K562 (cell line): ENCODE measurements around the gene PRAMEF12. TPM values are rescaled to one million over a fixed set of nuclear protein-coding genes. Genes with fewer than 3 reads are reported as not detected.

Experiments
- ATAC-seq: fragments of 200-7000 bp; cut with Tn5 transposase; 3 replicates; pipeline ENCODE4 v1.9.1; 2020; ENCODE audit warnings: moderate library complexity
- BruUV-seq: library from RNA; stranded (reverse); fragments of 400-500 nt; replicated peaks from 2 replicates; lab custom pipeline; 2021; lab: Mats Ljungman, UMichigan
- CTCF ChIA-PET: fragments of 300-600 bp; formaldehyde crosslinking; extraction: SDS; loops from one replicate; lab custom pipeline; 2021; ENCODE audit warnings: low intra/inter-chr PET ratio; lab: Yijun Ruan, JAX
- POLR2A ChIA-PET: fragments of 300-600, 350-650 bp; sonication (Branson Sonifier 250); formaldehyde crosslinking; extraction: SDS; loops from one replicate; lab custom pipeline; 2021; ENCODE audit warnings: antibody characterized with exemption, inconsistent platforms; lab: Yijun Ruan, JAX
- DNase-seq, 4 experiments: peaks; one replicate each; pipeline versions ENCODE4 v3.0.0 to v3.0.0-alpha.2; 2011 to 2018; ENCODE audit warnings: low spot score in 3 of 4, mixed read lengths in 3 of 4; ENCODE audit errors: extremely low read depth in 1 of 4
- FAIRE-seq: peaks from 2 replicates; lab custom pipeline; 2011; peaks lifted over from hg19 to GRCh38; lab: Jason Lieb, UNC
- H2AFZ ChIP-seq: 2 replicates; pipeline ENCODE4 v1.6.0; 2011; ENCODE audit warnings: low read depth, low read length, control low read depth, inconsistent platforms
- H3K27ac ChIP-seq: fragments of 200-600 bp; 3 replicates; pipeline ENCODE4 v1.8.0; 2011; ENCODE audit warnings: low read depth, mild to moderate bottlenecking, control low read depth, inconsistent platforms, low read length, moderate library complexity, mixed read lengths; ENCODE audit errors: extremely low read depth
- H3K27me3 ChIP-seq, 2 experiments: fragments of 300-600 bp in 1 of 2; 2 replicates in 1 of 2; 3 replicates in 1 of 2; pipeline versions ENCODE4 v1.6.0 to v1.8.0; 2011; ENCODE audit warnings: inconsistent platforms in 2 of 2, low read length in 2 of 2, mild to moderate bottlenecking in 1 of 2, mixed read lengths in 1 of 2, moderate library complexity in 1 of 2; ENCODE audit not compliant: control insufficient read depth in 2 of 2, insufficient read depth in 2 of 2
- H3K36me3 ChIP-seq: fragments of 300-600 bp; 3 replicates; pipeline ENCODE4 v1.8.0; 2011; ENCODE audit warnings: mild to moderate bottlenecking, low read length, inconsistent platforms; ENCODE audit not compliant: control insufficient read depth, insufficient read depth
- H3K4me1 ChIP-seq, 2 experiments: fragments of 200-600 bp in 1 of 2; replicated peaks in 1 of 2; 2 replicates in 1 of 2; 3 replicates in 1 of 2; pipeline versions ENCODE4 v1.5.1 to v1.8.0; 2011; ENCODE audit warnings: inconsistent platforms in 2 of 2, low read length in 2 of 2, mild to moderate bottlenecking in 1 of 2, mixed read lengths in 1 of 2, moderate library complexity in 1 of 2; ENCODE audit not compliant: control insufficient read depth in 2 of 2, insufficient read depth in 2 of 2
- H3K4me2 ChIP-seq: 2 replicates; pipeline ENCODE4 v1.6.1; 2011; ENCODE audit warnings: low read length, control low read depth, inconsistent platforms, mixed read lengths; ENCODE audit not compliant: insufficient read depth
- H3K4me3 ChIP-seq: fragments of 200-600 bp; sonication (generic), shearing (Covaris generic); 2 replicates; pipeline ENCODE4 v1.5.1; 2016; ENCODE audit warnings: control low read depth, inconsistent platforms
- H3K79me2 ChIP-seq: fragments of 200-600 bp; 3 replicates; pipeline ENCODE4 v1.8.0; 2011; ENCODE audit warnings: low read length, inconsistent platforms; ENCODE audit not compliant: control insufficient read depth, insufficient read depth
- H3K9ac ChIP-seq, 2 experiments: 2 replicates each; pipeline versions ENCODE4 v1.6.0 to v1.6.1; 2011; ENCODE audit warnings: low read depth in 2 of 2, low read length in 2 of 2, control low read depth in 1 of 2, inconsistent platforms in 1 of 2, mild to moderate bottlenecking in 1 of 2, mixed read lengths in 1 of 2; ENCODE audit not compliant: insufficient read depth in 1 of 2
- H3K9me1 ChIP-seq: one replicate; pipeline ENCODE4 v1.6.0; 2011; ENCODE audit warnings: inconsistent platforms, mild to moderate bottlenecking, low read length, moderate library complexity; ENCODE audit not compliant: control insufficient read depth, insufficient read depth
- H3K9me3 ChIP-seq: replicated peaks from 2 replicates; pipeline ENCODE4 v1.5.1; 2011; ENCODE audit warnings: low read depth, low read length, inconsistent platforms; ENCODE audit not compliant: control insufficient read depth, insufficient read depth
- H4K20me1 ChIP-seq: replicated peaks from 2 replicates; pipeline ENCODE4 v1.6.1; 2011; ENCODE audit warnings: low read length, inconsistent platforms, mixed read lengths; ENCODE audit not compliant: control insufficient read depth, insufficient read depth
- CTCF ChIP-seq, 3 experiments: IDR thresholded peaks in 2 of 3; conservative IDR thresholded peaks in 1 of 3; 2 replicates each; pipeline ENCODE4 v1.5.1; 2011 to 2012; ENCODE audit warnings: low read length in 3 of 3, mild to moderate bottlenecking in 3 of 3, control low read depth in 2 of 3, improper control_type of control experiment in 1 of 3, inconsistent platforms in 1 of 3, low read depth in 1 of 3, mixed read lengths in 1 of 3, moderate library complexity in 1 of 3; ENCODE audit not compliant: insufficient read depth in 2 of 3
- CTCFL ChIP-seq: IDR thresholded peaks from 2 replicates; pipeline ENCODE4 v1.6.1; 2011; ENCODE audit warnings: borderline replicate concordance, low read depth, mild to moderate bottlenecking, moderate library complexity, low read length; ENCODE audit not compliant: insufficient read depth, poor library complexity, severe bottlenecking
- RBM34 ChIP-seq: fragments of 200-400 bp; formaldehyde crosslinking; IDR thresholded peaks from 2 replicates; pipeline ENCODE4 v1.6.1; 2018; ENCODE audit warnings: low read length, borderline replicate concordance; ENCODE audit not compliant: insufficient read depth
- RFX1 ChIP-seq: fragments of 450-650 bp; IDR thresholded peaks from 2 replicates; pipeline ENCODE4 v1.6.1; 2016; ENCODE audit warnings: mild to moderate bottlenecking, moderate library complexity
- SNIP1 ChIP-seq: fragments of 450-650 bp; IDR thresholded peaks from 2 replicates; pipeline ENCODE4 v1.7.1; 2017; ENCODE audit warnings: low read depth, mild to moderate bottlenecking
- ZBTB11 ChIP-seq, 3 experiments: fragments of 200-800 bp in 1 of 3; fragments of 250-450 bp in 1 of 3; fragments of 450-650 bp in 1 of 3; sonication (Bioruptor Pico) in 1 of 3; sonication (Bioruptor generic) in 1 of 3; formaldehyde crosslinking in 1 of 3; IDR thresholded peaks; 2 replicates each; pipeline versions ENCODE4 v1.6.1 to v1.8.0; 2016 to 2022; ENCODE audit warnings: mild to moderate bottlenecking in 2 of 3, missing genetic modification characterization in 2 of 3, missing compliant biosample characterization in 1 of 3, moderate library complexity in 1 of 3
- WGBS: fragments of 100-300 bp; shearing (Covaris generic); methylation state at CpG from one replicate; pipeline ENCODE4 v1.1.6; 2016; ENCODE audit warnings: low coverage, mixed read lengths; ENCODE audit not compliant: insufficient coverage; ENCODE audit errors: missing lambda C conversion rate; 5-methylcytosine and 5-hydroxymethylcytosine counted together
- in situ Hi-C: fragments of 300-500 bp; cut with MboI; formaldehyde crosslinking; loops from 4 replicates; pipeline ENCODE4 v1.15.0; 2018; ENCODE audit warnings: inconsistent platforms, mixed read lengths
- intact Hi-C: fragments of 100-400 bp; cut with micrococcal nuclease; formaldehyde crosslinking; loops from 2 replicates; pipeline ENCODE4 v1.14.2; 2022
- polyA plus RNA-seq, 8 experiments: library from polyadenylated mRNA; depleted of rRNA in 4 of 8; stranded (reverse) in 5 of 8; unstranded in 3 of 8; fragments of >200 nt; fragmentation: Nextera tagmentation in 2 of 8; fragmentation: Illumina TruSeq in 1 of 8; extraction: Ambion mirVana in 2 of 8; extraction: Trizol in 1 of 8; gene quantifications; 2 replicates each; pipeline versions ENCODE4 v1.2.1 to v1.2.3, GENCODE V29; 2011 to 2014; ENCODE audit warnings: inconsistent platforms in 1 of 8, missing spikeins in 1 of 8
- total RNA-seq, 7 experiments: library from RNA; depleted of rRNA in 6 of 7; stranded (reverse); fragments of >200 nt in 6 of 7; fragmentation: Illumina TruSeq in 2 of 7; extraction: Trizol in 2 of 7; gene quantifications; 2 replicates each; pipeline versions ENCODE4 v1.2.1 to v1.2.3, GENCODE V29; 2011 to 2021; ENCODE audit warnings: low replicate concordance in 1 of 7

The PRAMEF12 gene
- total and polyA plus RNA-seq, 9 of the 15 experiments (the other 6 are each of a cell fraction or from before 2014, with no cell fraction given) = not detected

- Histone ChIP-seq H2AFZ (no peak overlapping the region), H3K9me3 (no peaks in the 10 kb centered on the region), H3K4me1 (no peaks in the 10 kb centered on the region; a peak in 1 of 5 replicates), H3K9ac (no peak overlapping the region), H3K27ac (no peak overlapping the region), H3K9me1 (no peaks in the 10 kb centered on the region), H3K4me2 (no peak overlapping the region), H3K27me3 (peaks cover 13 to 42% of the 10 kb centered on the region in 2 experiments; a peak in 4 of 5 replicates), H4K20me1 (no peaks in the 10 kb centered on the region), H3K36me3 (no peaks in the 10 kb centered on the region), H3K79me2 (no peaks in the 10 kb centered on the region), H3K4me3 (no peak overlapping the region)
- TF ChIP-seq RBM34 (no peak), RFX1 (peak; percentile 64), SNIP1 (no peak)
- in situ Hi-C loops = no loop called here
- WGBS = 1% methylated on average over 6 of the region's 6 CpGs
- no TSS peak for BruUV-seq
- intact Hi-C loops = no loop called here
- ChIA-PET CTCF (no interaction called here), POLR2A (interaction anchor here (0.7 kb wide), 1 partner anchor 289 kb away, joined by 3 read pairs; no protein-coding TSS in a partner anchor)
- no peak for ATAC-seq
- no peak for FAIRE-seq
- DNase-seq = no peak
Observed at GRCh38 chr1:12757836-12758235, 15.7 kb upstream of the PRAMEF12 start.

GRCh38 chr1:12760256-12760795 lies 13.2 kb upstream of the PRAMEF12 start:
- intact Hi-C loops = no loop called here
- peak; percentile 93 for ATAC-seq
- no peaks in the 10 kb centered on the region for H3K79me2 ChIP-seq
- H3K4me2 ChIP-seq = no peak overlapping the region
- no peaks in the 10 kb centered on the region for H4K20me1 ChIP-seq
- ChIA-PET POLR2A (no interaction called here), CTCF (no interaction called here)
- peak; percentile 30 to 59 (median 56) for DNase-seq
- no peak overlapping the region for H3K4me3 ChIP-seq
- H3K36me3 ChIP-seq = no peaks in the 10 kb centered on the region
- in situ Hi-C loops = no loop called here
- no peak overlapping the region for H2AFZ ChIP-seq
- H3K9me3 ChIP-seq = no peaks in the 10 kb centered on the region
- peaks cover 10 to 52% of the 10 kb centered on the region in 2 experiments; a peak in 4 of 5 replicates for H3K27me3 ChIP-seq
- no peak for FAIRE-seq
- H3K9ac ChIP-seq = no peak overlapping the region
- no peak overlapping the region for H3K27ac ChIP-seq
- no TSS peak for BruUV-seq
- no peaks in the 10 kb centered on the region for H3K9me1 ChIP-seq
- H3K4me1 ChIP-seq = no peaks in the 10 kb centered on the region; a peak in 1 of 5 replicates
- 2% methylated on average over 7 of the region's 7 CpGs for WGBS
- peak; percentile 45 to 63 (median 51) for TF ChIP-seq CTCF (IDR thresholded peaks at IDR 0.05 in 2 of 3, conservative IDR thresholded peaks at IDR 0.05 in 1 of 3; ENCODE audit: insufficient read depth in 2 of 3, low read depth in 1 of 3, low read length in 3 of 3)
- TF ChIP-seq CTCFL = peak; percentile 35
- no peak for TF ChIP-seq ZBTB11 (CRISPR knock-in tag; IDR thresholded peaks at IDR 0.05)
